GM21447 (cell line): ENCODE measurements around the gene MVK.
"Not testable (repeated sequence)": the region's sequence is repeated elsewhere in the genome, so short reads cannot be mapped to it uniquely, and the experiment has no call there.

Source experiments
- ATAC-seq: cut with Tn5 transposase; IDR thresholded peaks from one replicate; pipeline ENCODE4 v1.9.1; 2021; ENCODE audit not compliant: unreplicated experiment

MVK gene

GRCh38 chr12:109588461-109589239, 15.1 kb downstream of the MVK start:
- no peak for ATAC-seq

GRCh38 chr12:109589240-109589590, 15.6 kb downstream of the MVK start:
- no peak for ATAC-seq

DNA sequence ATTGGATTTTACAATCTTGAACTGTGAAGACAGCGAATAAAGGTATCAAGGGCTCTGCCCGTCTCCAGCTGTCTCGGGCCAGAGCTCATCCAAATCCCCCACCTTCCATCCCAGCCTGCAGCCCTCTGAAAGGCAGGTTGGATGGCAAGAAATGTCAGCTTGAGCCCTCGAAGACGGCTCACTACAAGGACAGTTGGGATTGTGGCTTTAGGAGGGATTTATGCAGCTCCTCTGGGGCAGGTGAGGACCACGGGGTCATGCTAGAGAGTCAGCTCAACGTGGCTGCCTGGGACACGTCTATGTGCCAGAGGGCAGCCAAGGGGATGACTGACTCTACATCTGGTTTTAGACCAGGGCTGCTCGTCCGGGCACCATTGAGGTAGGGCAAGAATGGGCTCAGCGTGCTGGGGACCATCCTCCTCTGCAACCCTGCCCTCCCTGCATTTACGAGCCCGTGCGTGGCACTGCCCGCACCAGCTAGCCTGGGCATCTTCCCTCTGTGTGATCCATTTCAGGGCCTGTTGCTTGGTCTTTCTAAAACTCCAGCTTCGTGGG, 16.2 kb downstream of the MVK start:
- ATAC-seq: no peak

- no peak for ATAC-seq
These were observed 17.0 kb downstream of the MVK start for GRCh38 chr12:109590566-109590965.

DNA sequence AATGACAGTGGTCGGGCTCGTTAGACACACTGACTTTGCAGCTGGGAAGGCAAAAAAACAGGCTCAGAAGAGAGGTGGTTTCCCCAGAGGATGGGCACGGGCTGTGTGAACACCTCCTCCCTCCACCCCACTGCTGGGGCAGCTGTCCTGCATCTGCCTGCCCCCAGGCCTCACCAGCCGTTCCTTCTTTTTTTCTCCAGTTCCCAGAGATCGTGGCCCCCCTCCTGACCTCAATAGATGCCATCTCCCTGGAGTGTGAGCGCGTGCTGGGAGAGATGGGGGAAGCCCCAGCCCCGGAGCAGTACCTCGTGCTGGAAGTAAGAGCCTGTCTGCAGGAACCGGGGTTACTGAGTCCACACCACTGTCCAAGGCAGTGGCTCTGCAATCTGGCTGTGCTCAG, 17.4 kb downstream of the MVK start:
- ATAC-seq: no peak

DNA sequence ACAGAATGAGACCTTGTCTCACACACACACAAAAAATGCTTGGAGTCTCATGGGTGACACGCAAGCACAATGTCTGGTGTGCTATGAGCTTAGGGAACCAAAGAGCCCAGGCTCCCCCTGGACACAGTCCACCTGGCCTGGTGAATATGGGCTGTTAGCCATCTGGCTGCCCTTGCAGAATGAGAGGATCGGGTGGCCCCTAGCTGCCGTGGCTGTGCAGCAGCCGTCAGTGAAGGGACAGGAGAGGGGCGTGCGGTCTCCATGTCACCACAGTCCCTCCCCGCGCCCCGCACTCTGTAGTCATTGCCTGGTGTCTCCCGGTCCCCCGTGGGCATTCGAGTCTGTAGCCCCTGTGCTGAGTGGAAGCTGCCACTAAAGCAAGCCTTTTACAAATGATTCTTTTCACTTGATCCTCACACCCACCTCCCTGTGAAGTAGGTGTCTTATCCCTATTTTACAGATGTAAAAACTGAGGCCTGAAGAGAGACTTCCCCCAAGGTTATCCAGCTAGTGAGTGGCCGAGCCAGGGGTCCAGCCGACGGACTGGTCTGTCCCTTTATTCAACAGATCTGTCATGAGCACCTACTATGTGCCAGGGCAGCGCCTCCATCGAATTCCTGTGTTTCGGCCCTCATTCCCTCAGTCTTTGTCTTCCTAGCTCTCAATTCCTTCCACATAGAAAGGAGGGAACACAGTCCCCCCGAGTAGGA, 18.8 kb downstream of the MVK start:
- no peak for ATAC-seq

- no peak for ATAC-seq
These were observed 19.3 kb downstream of the MVK start for GRCh38 chr12:109592905-109593272.

- no peak for ATAC-seq
These were observed 21.1 kb downstream of the MVK start for GRCh38 chr12:109594556-109595317.

GRCh38 chr12:109595321-109595902, 21.8 kb downstream of the MVK start:
- ATAC-seq: no peak

DNA sequence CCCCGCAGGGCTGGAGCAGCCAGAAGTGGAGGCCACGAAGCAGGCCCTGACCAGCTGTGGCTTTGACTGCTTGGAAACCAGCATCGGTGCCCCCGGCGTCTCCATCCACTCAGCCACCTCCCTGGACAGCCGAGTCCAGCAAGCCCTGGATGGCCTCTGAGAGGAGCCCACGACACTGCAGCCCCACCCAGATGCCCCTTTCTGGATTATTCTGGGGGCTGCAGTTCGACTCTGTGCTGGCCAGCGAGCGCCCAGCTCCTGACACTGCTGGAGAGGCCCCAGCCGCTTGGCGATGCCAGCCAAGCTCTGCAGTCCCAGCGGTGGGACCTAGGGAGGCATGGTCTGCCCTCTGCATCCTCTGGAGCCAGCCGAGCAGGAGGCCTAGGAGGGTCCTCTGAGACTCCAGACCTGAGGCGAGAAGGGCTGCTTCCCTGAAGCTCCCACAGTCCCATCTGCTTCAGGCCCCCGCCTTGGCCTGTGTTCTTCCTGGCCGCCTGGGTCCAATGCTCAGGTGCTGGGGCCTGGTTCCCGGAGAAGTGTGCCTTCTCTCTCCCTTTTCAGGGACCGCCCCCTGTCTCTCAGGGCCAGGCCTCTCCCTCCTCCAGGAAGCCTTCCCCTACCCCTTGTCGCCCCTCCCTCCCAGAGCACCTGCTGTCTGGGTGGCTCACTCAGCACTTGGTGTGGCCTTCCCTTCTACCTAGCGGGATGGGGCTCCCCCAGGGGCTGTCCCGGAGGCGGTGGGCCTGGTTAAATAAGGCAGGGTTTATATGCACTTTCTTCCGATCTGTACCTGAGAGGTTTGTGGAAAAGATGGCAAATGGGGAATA, 23.0 kb downstream of the MVK start:
- ATAC-seq: no peak

DNA sequence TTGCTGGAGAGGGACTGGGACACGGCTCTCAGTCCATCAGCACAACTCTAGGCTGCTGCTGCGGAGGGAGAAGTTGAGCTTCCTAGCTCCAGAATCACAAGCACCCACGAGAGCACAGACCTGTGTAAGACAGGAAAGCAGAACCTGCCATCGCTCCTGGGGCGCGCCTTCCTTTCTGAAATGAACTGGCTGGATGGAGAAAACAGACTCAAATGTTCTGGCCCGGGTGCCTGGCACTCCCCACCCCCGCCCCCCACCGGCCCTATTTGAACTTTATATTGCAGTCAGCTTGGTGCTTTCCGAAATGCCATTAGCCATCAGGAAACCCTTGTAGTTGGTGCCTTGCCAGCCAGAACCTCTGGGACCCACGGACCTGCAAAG, 23.8 kb downstream of the MVK start:
- ATAC-seq: no peak

DNA sequence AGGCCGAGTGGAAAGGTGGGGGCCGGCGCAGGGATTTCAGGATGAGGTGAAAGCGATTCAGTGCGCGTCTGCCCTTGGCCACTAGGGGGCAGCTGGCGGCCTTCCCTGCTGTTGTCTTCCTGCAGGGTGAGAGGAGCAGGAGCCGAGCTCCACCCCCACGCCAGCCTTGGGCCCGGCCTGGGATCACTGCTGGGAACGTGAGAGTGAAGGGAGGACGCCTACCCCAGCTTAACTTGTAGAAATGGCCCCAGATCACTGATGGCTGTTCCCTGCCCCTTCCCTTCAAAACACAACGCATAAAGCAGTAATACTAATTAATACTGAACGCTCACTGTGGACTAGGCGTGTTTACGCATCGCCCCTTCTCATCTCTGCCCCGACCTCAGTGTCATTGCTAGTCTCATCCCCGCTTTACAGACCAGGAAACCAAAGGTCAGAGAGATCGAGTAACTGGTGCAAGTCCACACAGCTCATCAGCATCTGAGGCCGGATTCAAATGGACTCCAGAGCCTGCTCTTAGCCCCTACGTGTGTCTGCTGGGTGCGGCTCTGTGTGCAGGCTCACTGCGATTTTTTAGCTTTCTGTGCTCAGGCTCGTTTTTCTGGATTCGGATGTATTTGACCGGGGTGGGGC, 24.3 kb downstream of the MVK start:
- ATAC-seq: no peak

DNA sequence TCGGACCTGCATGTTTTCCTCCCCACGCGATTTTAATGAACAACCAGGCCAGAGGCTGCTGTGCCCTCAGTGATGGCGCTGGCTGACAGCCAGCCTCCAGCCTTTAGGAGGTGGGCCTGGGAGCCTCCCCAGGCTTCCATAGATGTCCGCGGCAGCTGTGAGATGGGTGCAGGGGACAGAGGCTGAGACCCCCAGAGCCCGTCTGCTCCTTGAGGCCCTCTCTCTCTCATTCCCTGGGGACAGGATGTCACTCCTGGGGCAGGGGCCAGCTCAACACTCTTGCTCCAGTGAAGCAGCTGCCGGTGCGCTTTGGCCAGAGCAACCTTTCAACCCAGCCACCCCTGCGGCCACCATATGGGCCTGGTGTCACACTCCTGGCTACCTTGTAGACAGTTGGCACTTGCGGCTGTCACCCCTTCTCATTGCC, 24.8 kb downstream of the MVK start:
- ATAC-seq: no peak

DNA sequence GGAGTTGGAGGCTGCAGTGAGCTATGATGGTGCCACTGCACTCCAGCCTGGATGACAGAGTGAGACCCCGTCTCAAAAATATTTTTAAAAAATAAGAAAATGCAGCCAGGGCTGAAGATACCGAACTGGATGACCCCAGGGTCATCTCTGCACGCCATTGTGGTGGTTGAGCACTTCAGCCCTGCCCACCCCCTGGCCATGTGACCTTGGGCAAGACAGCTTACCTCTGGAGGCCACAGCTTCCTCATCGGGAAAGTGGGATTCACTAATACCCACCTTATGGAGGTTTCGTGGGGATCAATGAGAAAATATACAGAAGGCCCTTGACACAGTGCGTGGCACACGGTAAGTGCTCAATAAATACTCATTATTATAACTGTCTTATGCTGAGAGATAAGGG, 25.5 kb downstream of the MVK start:
- no peak for ATAC-seq

DNA sequence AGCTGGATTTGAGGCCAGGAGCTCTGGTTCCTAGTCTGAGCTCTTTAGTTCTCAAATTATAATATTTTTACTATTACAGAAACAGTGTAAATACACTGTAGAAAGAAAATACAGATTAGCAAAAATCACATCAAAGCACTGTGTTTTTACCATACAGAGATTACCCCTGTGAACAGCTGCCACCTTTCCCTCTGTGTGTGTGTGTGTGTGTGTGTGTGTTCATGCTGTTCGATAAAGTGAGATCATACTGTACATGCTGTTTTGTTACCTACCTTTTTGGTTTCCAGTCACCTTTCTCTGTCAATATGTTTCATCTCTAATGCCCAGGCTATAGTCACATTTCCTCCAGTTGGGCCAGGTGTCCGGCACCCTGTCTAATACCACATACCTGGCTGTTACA, 26.9 kb downstream of the MVK start:
- no peak for ATAC-seq

GRCh38 chr12:109600995-109601394, 27.4 kb downstream of the MVK start:
- no peak for ATAC-seq

DNA sequence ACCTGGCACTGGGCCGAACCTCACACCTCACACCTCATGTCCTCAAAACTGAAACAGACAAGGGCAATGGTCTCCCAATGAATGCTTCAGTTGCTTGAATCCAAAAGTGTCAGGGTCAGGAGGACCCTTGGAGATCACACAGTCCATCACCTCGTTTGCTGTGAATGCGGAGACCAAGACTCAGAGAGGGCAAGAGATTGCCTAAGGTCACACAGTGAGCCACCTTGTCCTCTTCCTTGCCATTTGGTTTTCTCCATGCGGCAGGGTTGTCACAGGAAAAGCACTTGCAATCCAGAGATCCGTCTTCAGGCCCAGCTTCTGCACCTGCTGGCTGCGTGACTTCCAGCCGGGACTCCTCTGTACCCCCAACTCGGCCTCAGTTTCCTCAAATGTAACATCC, 28.0 kb downstream of the MVK start:
- ATAC-seq: no peak

DNA sequence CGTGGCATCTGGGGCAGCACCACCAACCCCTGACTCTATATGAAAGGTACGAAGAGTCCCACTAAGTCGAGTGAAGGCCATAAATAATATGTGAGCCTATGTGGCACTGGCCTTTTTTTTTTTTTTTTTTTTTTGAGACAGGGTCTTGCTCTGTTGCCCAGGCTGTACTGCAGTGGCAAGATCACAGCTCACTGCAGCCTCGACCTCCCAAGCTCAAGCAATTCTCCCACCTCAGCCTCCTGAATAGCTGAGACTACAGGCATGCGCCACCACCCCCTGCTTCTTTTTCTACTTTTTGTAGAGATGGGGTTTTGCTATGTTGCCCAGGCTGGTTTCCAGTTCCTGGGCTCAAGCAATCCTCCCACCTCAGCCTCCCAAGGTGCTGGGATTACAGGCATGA, 28.5 kb downstream of the MVK start:
- not testable (repeated sequence) for ATAC-seq

GRCh38 chr12:109604132-109604585, 30.6 kb downstream of the MVK start:
- no peak for ATAC-seq

DNA sequence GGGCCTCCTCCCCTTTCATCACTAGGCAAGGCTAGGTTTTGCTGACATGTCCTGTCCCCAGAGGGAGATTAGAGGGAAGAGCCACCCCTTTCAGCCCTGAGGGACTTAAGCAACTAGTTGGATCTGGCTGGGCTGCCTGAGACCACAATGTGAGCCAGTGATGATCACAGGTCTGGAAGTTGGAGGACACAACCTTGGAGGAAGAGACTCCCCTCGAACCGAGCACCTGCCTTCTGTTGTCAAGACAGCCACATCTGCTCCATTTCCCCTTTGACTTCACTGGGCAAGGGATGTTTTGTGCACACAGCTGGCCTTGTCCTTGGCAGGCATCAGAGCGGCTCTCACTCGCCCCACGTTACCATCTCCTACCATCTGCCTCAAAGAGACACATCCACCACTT, 31.4 kb downstream of the MVK start:
- no peak for ATAC-seq
